GM15510 (cell line): ENCODE measurements around the gene THAP4.

Source experiments
- POLR2A ChIP-seq: IDR thresholded peaks from 3 replicates; pipeline ENCODE4 v1.6.1; 2011; ENCODE audit warnings: borderline replicate concordance; ENCODE audit not compliant: insufficient read length; ENCODE audit errors: extremely low read depth

THAP4 gene

DNA sequence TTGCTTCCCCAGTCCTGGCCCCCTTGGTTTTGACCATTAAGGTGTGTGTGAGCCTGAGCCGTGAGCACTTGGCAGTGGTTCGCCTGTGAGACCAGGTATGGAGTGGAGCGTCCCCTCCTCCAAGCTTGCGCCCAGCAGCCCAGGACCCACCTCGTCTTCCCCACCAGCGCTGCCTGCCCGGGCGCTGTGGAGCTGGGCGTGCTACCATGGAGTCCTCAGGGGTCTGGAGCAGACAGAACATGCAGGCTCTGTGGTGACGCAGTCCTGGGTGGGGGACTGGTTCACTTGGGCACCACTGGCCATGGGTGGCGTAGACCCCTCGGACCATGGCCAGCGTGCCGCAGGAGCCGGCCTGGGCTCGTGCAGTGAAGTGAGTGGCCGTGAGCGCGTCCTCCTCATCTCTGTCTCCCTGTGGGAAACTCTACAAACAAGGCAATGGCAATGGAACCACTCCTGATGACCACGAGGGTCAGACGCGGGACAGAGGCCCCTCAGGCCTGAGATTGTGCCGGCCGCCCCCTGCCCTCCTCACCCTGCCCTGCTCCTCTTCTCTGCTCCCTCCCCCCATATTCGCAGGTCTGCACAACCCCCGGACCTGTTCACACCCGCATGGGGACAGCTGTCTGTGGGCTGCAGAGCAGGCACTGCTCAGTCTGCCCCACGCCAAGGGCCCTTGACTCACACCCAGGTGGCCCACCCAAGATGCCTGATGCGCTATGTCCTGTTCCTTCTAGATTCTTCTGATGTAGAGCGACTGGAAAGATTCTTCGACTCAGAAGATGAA, 34.7 kb upstream of the THAP4 start:
- TF ChIP-seq POLR2A = no peak

DNA sequence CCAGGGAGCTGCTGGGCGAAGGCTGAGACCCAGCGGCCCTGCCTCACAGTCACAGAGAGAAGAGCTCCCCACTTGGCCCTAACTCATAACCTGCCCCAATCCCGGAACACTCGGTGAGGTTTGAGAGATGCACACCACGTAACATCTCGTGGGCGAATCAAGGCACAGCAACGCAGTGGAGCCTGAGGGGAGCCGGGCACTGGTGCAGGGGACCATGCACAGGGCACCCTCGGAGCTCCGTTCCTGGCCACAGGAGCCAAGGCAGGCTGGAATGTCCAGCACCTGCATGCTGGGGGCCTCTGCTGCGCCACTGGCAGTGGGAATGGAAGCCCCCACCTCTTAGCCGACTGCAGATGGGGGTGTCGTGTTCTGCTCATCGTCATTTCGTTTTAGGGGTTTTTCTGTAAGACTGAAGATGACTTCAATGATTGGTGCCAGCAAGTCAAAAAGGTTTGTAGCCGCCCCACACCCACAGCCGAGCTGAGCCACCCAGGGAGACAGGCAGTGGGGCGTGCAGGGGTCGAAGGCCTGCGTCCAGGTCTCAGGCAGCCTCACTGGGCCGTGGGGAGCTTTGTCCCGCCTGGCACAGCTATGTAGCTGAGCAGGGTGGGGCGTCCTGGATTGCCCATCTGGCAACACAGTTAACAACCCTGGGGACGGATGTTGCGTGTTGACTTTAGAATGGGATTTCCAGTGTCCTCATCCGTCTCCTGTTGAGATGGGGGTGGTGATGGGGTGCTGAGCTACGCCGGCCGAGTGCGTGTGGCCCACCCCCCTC, 33.6 kb upstream of the THAP4 start:
- no peak for TF ChIP-seq POLR2A

DNA sequence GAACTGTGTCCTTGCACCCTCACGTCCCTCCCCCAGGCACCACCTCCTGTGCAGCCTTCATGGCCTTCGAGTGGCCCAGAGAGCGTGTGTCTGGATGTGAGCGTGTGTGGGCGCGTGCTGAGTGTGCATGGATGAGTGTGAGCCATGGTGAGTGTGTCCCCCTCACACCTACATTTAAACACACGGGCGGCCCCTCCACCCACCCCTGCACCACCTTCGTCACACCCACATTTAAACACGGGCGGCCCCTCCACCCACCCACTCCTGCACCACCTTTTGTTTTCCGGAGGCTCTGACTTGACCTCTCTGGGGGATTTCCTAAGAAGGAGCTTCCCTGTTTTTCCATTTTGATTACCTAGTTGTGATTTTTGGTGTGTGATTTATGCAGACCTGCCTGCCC, 31.9 kb upstream of the THAP4 start:
- no peak for TF ChIP-seq POLR2A

GRCh38 chr2:241668354-241668753, 31.4 kb upstream of the THAP4 start:
- no peak for TF ChIP-seq POLR2A

GRCh38 chr2:241666627-241667400, 29.9 kb upstream of the THAP4 start:
- no peak for TF ChIP-seq POLR2A

GRCh38 chr2:241665731-241666440, 28.9 kb upstream of the THAP4 start:
- no peak for TF ChIP-seq POLR2A

GRCh38 chr2:241660593-241661213, 23.7 kb upstream of the THAP4 start:
- no peak for TF ChIP-seq POLR2A

DNA sequence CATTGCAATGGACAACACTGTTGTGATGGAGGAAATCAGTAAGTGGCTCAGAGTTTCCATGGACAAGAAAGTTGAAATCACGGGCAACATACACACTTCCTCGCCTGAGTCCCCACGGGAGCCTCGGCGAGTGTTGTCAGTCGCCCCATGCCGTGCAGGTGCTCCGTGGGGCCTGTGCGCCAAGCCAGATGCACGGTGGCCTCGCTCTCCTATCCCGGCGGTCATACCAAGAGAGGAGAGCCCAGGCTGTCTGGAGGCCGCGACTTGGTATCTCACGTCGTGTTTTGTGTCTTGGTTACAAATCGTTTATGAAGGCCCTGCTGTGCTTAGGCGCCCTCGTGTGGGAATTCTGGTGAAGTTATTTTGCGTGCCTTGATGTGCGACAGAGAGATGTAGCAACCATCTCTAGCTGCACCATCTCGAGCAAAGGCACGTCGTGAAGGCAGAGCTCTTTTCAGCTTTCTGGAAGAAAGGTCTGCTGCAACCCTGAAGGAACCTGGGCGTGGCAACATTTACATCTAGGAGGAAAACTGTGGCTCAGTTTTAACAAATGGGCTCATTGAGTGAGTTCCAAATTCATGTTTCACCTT, 22.3 kb upstream of the THAP4 start:
- no peak for TF ChIP-seq POLR2A

GRCh38 chr2:241658296-241658695, 21.3 kb upstream of the THAP4 start:
- no peak for TF ChIP-seq POLR2A

DNA sequence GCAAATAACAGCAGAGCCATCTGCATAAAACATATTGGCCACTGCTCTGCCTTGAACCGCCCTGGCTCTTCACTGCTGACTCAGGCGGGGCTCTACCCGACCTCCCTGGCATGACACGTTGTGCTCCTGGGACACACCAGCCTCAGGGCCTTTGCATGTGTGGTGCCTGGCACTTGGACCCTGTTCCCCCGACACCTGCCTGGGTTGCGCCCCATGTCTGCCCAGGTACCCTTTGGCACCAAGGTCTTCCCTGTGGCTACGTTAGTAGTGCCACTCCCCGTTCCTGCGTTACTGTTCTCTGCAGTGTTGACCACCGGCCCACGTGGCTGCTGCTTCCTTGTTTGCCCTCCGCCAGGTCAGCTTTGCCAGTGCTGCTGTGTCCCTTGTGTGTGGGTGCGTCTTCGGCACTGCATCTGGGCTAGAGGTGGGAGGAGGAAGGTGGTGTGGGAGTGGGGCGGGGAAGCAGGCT, 20.9 kb upstream of the THAP4 start:
- no peak for TF ChIP-seq POLR2A

- TF ChIP-seq POLR2A = no peak
These were observed 19.3 kb upstream of the THAP4 start for GRCh38 chr2:241656190-241656741.

DNA sequence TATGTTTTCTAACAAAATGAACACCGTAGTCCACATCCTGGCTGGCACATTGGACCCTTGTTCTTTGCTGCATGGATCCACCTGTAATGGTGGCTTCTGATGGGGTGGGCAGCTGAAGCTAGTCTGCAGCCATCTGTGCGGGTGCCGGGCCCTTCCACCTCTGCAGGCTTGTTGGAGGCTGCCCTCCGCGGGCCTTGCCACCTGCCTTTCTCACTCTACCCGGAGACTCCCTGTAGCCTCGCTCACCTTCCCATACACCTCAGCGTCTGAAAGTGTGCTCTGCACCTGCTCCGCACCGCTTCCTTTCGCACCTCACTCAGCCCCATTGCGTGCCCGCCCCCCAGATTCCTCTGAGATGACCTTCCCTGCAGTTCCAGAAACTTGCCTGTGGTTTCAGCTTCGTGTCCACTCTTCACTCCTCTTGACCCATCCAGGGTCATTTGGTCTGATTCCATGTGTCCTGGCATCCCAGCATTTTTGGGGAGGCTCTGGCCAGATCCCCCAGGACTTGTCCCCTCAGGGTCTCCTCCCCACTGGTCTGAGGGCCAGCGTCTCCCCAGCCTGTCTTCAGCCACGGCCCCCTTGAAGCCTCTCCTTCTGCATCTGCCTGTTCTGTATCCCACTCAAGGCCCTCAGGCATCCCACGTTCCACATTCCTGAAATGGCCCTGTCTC, 18.7 kb upstream of the THAP4 start:
- no peak for TF ChIP-seq POLR2A

DNA sequence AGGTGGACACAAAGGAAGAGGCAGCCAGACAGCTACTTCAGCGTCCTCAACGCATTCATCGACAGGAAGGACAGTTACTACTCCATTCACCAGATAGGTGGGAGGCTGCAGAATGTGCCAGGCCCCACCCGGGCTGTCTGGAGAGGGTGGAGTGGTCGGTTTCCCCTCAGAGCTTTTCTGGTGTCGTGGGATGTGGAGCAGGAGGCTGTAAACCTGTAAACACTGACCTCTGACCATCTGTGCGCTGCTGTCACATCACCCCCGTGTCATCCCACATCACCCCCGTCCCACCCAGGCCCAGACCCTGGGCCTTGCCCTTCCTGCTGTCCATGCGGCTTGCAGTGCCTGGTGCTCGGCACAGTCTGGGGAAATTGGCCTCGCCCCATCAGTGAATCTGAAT, 17.6 kb upstream of the THAP4 start:
- no peak for TF ChIP-seq POLR2A
